ENCODE data around the gene RALGAPA2.

RALGAPA2 gene

DNA sequence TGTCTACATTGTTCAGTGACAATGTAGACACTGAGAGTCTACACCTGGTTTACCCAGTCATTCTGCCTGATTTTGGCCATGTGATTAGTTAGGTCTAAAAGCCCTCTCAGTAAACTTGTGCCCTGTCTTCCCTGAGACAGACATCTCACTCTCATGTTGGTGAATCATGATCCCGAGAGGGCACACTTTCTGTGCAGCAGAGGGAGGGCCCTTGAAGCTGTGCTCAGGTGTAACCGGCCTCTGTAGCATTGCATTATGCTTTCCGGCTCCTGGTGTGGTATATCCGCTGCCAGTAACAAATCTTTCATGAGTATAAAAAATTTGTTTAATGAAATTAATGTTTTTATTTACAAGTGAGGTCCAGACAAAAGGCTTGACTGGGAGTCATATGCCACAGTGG lies 85.0 kb downstream of the RALGAPA2 start:
- no peak overlapping the region for H3K4me3 Mint-ChIP-seq
- no peak for DNase-seq
- no peaks in the 10 kb centered on the region for H3K9me3 Mint-ChIP-seq
- H3K27me3 Mint-ChIP-seq (ENCODE audit: low read depth, poor library complexity) = peaks cover 2% of the 10 kb centered on the region
- no peaks in the 10 kb centered on the region for H3K4me1 Mint-ChIP-seq
- peaks cover 30% of the 10 kb centered on the region for H3K36me3 Mint-ChIP-seq (ENCODE audit: low read depth)
- H3K27ac Mint-ChIP-seq = no peak overlapping the region
- TF ChIP-seq, protein P1, sequence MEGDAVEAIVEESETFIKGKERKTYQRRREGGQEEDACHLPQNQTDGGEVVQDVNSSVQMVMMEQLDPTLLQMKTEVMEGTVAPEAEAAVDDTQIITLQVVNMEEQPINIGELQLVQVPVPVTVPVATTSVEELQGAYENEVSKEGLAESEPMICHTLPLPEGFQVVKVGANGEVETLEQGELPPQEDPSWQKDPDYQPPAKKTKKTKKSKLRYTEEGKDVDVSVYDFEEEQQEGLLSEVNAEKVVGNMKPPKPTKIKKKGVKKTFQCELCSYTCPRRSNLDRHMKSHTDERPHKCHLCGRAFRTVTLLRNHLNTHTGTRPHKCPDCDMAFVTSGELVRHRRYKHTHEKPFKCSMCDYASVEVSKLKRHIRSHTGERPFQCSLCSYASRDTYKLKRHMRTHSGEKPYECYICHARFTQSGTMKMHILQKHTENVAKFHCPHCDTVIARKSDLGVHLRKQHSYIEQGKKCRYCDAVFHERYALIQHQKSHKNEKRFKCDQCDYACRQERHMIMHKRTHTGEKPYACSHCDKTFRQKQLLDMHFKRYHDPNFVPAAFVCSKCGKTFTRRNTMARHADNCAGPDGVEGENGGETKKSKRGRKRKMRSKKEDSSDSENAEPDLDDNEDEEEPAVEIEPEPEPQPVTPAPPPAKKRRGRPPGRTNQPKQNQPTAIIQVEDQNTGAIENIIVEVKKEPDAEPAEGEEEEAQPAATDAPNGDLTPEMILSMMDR (IDR thresholded peaks at IDR 0.05) = no peak

DNA sequence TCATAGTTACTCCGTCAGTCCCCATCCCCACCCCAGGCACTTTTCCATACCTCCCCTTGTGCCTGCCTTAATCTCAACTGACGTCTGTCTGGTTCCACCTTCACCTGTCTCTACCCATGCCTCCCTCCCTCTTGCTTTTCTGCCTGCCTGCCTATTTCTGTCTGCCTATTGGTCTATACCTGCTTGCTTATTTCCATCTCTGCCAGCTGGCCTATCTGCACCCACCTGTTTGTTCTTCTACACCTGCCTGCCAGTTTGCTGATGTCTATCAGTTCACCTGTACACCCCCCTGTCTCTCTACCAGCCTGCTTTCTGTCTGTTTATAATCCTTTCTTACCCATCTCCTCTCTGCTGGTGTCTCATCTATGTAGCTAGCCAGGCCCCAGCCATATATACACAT lies 87.5 kb downstream of the RALGAPA2 start:
- Mint-ChIP-seq H3K4me1 (no peaks in the 10 kb centered on the region), H3K27me3 (ENCODE audit: low read depth, poor library complexity) (peaks cover 2% of the 10 kb centered on the region), H3K36me3 (ENCODE audit: low read depth) (peaks cover 23% of the 10 kb centered on the region), H3K27ac (no peak overlapping the region), H3K9me3 (no peaks in the 10 kb centered on the region), H3K4me3 (no peak overlapping the region)
- no peak for DNase-seq
- TF ChIP-seq, protein P1 (IDR thresholded peaks at IDR 0.05) = no peak

DNA sequence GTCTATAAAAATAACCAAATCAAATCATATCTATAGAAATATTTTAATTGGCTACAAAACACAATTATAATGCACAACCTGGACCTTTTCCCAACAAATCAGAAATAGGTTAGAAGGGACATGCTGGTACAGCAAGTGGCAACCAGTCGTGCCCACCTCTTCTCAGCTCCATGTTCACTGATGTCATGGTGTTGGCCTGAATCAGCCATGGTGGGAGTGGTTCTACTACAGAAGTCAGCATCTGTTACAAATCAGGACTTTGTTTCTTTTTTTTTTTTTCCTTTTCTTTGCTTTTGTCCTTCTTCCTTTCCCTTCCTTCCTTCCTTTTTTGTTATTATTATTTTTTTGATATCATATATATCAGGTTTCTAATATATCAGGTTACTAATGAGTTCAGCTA lies 91.2 kb downstream of the RALGAPA2 start:
- H3K4me3 Mint-ChIP-seq = no peak overlapping the region
- H3K9me3 Mint-ChIP-seq = no peaks in the 10 kb centered on the region
- peaks cover 4% of the 10 kb centered on the region for H3K36me3 Mint-ChIP-seq (ENCODE audit: low read depth)
- H3K27me3 Mint-ChIP-seq (ENCODE audit: low read depth, poor library complexity) = no peaks in the 10 kb centered on the region
- DNase-seq = no peak
- H3K27ac Mint-ChIP-seq = no peak overlapping the region
- TF ChIP-seq, protein P1 (IDR thresholded peaks at IDR 0.05) = no peak
- no peaks in the 10 kb centered on the region for H3K4me1 Mint-ChIP-seq

DNA sequence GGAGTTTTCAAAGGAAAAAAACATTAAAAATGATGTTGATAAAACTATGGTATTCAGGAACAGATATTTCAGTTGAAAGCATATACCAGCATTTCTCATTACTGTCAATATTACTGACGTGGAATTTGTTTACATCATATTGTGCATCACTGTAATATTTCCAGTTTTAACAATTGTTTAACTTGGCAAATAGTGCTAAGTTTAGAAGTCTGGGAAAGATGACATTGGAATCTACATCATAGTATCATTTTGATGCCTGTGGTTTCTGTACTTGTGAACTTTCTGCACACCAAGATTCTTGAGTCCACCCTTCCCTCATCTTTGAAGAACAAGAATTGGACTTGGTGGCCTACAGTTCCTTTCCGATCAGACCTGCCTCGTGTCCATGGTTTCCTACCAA lies 98.1 kb downstream of the RALGAPA2 start:
- TF ChIP-seq, protein P1 (IDR thresholded peaks at IDR 0.05) = no peak
- Mint-ChIP-seq H3K36me3 (ENCODE audit: low read depth) (peaks cover 17% of the 10 kb centered on the region), H3K4me3 (no peak overlapping the region), H3K27ac (no peak overlapping the region), H3K4me1 (peaks cover under 1% of the 10 kb centered on the region), H3K9me3 (no peaks in the 10 kb centered on the region), H3K27me3 (ENCODE audit: low read depth, poor library complexity) (no peaks in the 10 kb centered on the region)
- no peak for DNase-seq

DNA sequence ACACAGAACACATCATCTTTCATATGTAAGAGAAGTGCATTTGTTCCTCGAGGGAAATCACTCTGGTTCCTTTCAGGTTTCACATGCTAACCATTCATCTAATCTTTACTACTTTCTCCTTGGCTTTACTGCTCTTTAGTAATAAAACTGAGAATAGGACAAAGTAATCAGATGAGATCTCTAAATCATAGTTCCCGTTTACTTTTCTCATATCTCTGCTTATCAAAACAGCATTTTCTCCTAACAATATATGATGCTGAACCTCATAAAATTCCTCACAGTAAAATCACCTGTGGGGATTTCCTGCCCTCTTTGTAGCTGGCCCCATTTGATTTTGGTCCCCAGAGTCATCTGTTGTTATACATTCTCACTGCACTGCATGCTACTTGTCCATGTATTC lies 100.2 kb downstream of the RALGAPA2 start:
- Mint-ChIP-seq H3K27ac (no peak overlapping the region), H3K4me3 (no peak overlapping the region)
- TF ChIP-seq, protein P1 (IDR thresholded peaks at IDR 0.05) = no peak

DNA sequence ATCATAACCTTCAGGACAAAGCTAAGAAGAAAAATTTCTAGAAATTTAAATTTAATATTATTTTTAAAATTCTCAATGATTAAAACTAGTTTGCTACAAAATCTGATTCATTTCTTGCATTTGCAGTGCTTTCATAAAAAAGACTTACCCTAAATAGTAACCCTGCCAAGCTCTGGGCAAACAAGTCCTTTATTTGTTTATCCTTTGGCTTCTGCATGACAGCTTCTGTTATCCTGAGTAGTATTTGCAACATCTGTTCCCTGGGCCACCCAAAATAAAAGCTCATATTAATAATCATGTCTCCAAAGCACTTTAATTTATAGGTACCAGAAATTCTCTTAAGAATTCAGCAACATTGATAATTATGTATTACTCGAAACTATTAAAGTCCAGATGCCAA lies 101.3 kb downstream of the RALGAPA2 start:
- TF ChIP-seq, protein P1 (IDR thresholded peaks at IDR 0.05) = no peak

More for the DNA sequence above, 100.2 kb downstream of the RALGAPA2 start:
- Mint-ChIP-seq H3K36me3 (ENCODE audit: low read depth) (peaks cover 22% of the 10 kb centered on the region), H3K27me3 (ENCODE audit: low read depth, poor library complexity) (no peaks in the 10 kb centered on the region), H3K9me3 (no peaks in the 10 kb centered on the region), H3K4me1 (peaks cover 18% of the 10 kb centered on the region)
- no peak for DNase-seq

More for the DNA sequence above, 101.3 kb downstream of the RALGAPA2 start:
- no peaks in the 10 kb centered on the region for H3K27me3 Mint-ChIP-seq (ENCODE audit: low read depth, poor library complexity)
- no peak overlapping the region for H3K4me3 Mint-ChIP-seq
- DNase-seq = no peak
- H3K9me3 Mint-ChIP-seq = no peaks in the 10 kb centered on the region
- H3K27ac Mint-ChIP-seq = no peak overlapping the region
- H3K4me1 Mint-ChIP-seq = peaks cover 18% of the 10 kb centered on the region
- H3K36me3 Mint-ChIP-seq (ENCODE audit: low read depth) = peaks cover 23% of the 10 kb centered on the region

Data from nephron progenitor cell (in vitro differentiated cells).